DOHH2 (cell line): ENCODE results near the gene SIGLEC9.

Source experiments
- EZH2phosphoT487 ChIP-seq: fragments of 200-600 bp; sonication (generic); IDR thresholded peaks from 2 replicates; pipeline ENCODE4 v1.6.1; 2017; ENCODE audit warnings: borderline replicate concordance, mild to moderate bottlenecking, antibody characterized with exemption, low read length, moderate library complexity, mixed read lengths
- TF ChIP-seq, protein P1 (sequence below): fragments of 200-600 bp; sonication (generic); IDR thresholded peaks from one replicate; pipeline ENCODE4 v1.5.1; 2014; ENCODE audit warnings: antibody characterized with exemption, mild to moderate bottlenecking, low read depth, low read length; ENCODE audit not compliant: poor library complexity, severe bottlenecking

DNA sequence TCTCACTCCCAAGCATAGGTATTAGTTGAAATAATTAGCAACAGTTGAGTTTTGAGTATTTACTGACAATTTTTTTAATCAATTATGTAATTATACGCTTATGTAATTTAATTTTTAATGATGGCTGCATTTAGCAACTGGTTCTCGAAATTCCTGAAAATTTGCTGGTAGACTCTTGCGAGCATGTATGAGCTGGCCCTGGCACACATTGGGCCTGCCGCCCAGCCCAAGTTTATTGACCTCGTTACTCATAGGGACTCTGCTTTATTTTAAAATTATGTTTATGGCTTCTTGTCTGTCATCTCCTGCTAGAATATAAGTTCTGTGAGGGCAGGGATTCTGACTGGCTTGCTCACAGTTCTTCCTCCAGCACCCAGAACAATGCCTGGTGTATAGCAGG is 48.7 kb upstream of the SIGLEC9 start:
- TF ChIP-seq, protein P1, sequence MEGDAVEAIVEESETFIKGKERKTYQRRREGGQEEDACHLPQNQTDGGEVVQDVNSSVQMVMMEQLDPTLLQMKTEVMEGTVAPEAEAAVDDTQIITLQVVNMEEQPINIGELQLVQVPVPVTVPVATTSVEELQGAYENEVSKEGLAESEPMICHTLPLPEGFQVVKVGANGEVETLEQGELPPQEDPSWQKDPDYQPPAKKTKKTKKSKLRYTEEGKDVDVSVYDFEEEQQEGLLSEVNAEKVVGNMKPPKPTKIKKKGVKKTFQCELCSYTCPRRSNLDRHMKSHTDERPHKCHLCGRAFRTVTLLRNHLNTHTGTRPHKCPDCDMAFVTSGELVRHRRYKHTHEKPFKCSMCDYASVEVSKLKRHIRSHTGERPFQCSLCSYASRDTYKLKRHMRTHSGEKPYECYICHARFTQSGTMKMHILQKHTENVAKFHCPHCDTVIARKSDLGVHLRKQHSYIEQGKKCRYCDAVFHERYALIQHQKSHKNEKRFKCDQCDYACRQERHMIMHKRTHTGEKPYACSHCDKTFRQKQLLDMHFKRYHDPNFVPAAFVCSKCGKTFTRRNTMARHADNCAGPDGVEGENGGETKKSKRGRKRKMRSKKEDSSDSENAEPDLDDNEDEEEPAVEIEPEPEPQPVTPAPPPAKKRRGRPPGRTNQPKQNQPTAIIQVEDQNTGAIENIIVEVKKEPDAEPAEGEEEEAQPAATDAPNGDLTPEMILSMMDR: no peak
- no peak for TF ChIP-seq EZH2phosphoT487
